Right ventricle myocardium superior (tissue), 1 donor: ENCODE results near the gene PTPDC1. TPM values are rescaled to one million over a fixed set of nuclear protein-coding genes. Genes with fewer than 3 reads are reported as not detected.
"Not testable (repeated sequence)": the region's sequence is repeated elsewhere in the genome, so short reads cannot be mapped to it uniquely, and the experiment has no call there.

ENCODE experiments used
- ATAC-seq: fragments of 200-7000 bp; cut with Tn5 transposase; one replicate; pipeline ENCODE4 v1.9.1; 2020; ENCODE audit warnings: mild to moderate bottlenecking; ENCODE audit not compliant: poor library complexity
- DNase-seq: peaks from one replicate; pipeline ENCODE4 v3.0.0-alpha.2; 2020
- intact Hi-C: fragments of 100-400 bp; cut with DNase I; formaldehyde crosslinking; loops from one replicate; pipeline ENCODE4 v1.11.2; 2022
- total RNA-seq: library from RNA; stranded (reverse); fragmentation: NEBNext Ultra II Directional; extraction: Animal tissue kit (Norgen Biotek cat#: 25700); gene quantifications from one replicate; pipeline ENCODE4 v1.2.1, GENCODE V29; 2021
- donor health status: DM: no; HTN: yes; CAD: no; lungs with severe emphysema.

Gene PTPDC1
- total RNA-seq, 1 donor from 2014 or later = 8.4 TPM

GRCh38 chr9:94083384-94083783, 880 bp upstream of the PTPDC1 start:
- intact Hi-C loops = loop anchor here (10.0 kb wide), 1 partner anchor 51 kb away; no protein-coding TSS in a partner anchor

DNA sequence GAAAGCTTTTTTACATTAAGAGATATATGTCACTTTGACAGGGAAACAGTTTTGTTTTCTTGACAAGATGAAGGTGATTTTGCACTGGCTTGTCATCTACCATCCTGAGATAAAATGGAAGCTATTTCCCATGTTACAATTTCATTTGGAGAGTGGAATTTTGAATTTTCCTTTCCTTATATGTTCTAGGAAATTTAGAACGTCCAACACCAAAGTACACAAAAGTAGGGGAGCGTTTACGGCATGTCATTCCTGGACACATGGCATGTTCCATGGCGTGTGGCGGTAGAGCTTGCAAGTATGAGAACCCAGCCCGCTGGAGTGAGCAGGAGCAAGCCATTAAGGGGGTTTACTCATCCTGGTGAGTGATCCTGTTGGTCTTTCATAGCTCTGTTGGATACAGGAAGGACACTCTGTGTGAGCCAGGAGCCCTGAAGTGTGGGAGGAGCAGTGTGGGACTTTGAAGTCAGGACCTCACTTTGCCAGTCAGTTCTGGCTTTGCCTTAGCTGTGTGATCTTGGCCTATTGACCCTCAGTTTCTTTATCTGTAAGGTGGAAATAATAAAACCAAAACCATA, 887 bp downstream of the PTPDC1 start:
- no peak for ATAC-seq
- DNase-seq = no peak
- intact Hi-C loops = loop anchor here (10.0 kb wide), 1 partner anchor 50 kb away; no protein-coding TSS in a partner anchor

More at GRCh38 chr9:94083384-94083783, 880 bp upstream of the PTPDC1 start:
- ATAC-seq = peak; percentile 63
- no peak for DNase-seq

GRCh38 chr9:94086486-94087345, 2.5 kb downstream of the PTPDC1 start:
- ATAC-seq (peak; percentile 41), DNase-seq (no peak)
- intact Hi-C loops = loop anchor here (10.0 kb wide), 1 partner anchor 48 kb away; no protein-coding TSS in a partner anchor

GRCh38 chr9:94094219-94095145, 10.2 kb downstream of the PTPDC1 start:
- DNase-seq, ATAC-seq, intact Hi-C loops: not testable (repeated sequence)

- intact Hi-C loops = no loop called here
- DNase-seq (no peak), ATAC-seq (no peak)
Measured at GRCh38 chr9:94096819-94097577, 12.7 kb downstream of the PTPDC1 start.

DNA sequence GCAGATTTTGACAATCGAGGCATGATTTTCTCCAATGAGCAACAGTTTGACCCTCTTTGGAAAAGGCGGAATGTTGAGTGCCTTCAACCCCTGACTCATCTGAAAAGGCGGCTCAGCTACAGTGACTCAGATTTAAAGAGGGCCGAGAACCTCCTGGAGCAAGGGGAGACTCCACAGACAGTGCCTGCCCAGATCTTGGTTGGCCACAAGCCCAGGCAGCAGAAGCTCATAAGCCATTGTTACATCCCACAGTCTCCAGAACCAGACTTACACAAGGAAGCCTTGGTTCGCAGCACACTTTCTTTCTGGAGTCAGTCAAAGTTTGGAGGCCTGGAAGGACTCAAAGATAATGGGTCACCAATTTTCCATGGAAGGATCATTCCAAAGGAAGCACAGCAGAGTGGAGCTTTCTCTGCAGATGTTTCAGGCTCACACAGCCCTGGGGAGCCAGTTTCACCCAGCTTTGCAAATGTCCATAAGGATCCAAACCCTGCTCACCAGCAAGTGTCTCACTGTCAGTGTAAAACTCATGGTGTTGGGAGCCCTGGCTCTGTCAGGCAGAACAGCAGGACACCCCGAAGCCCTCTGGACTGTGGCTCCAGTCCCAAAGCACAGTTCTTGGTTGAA, 13.6 kb downstream of the PTPDC1 start:
- DNase-seq (no peak), ATAC-seq (no peak)
- intact Hi-C loops = no loop called here

GRCh38 chr9:94100152-94100879, 16.1 kb downstream of the PTPDC1 start:
- intact Hi-C loops = no loop called here

DNA sequence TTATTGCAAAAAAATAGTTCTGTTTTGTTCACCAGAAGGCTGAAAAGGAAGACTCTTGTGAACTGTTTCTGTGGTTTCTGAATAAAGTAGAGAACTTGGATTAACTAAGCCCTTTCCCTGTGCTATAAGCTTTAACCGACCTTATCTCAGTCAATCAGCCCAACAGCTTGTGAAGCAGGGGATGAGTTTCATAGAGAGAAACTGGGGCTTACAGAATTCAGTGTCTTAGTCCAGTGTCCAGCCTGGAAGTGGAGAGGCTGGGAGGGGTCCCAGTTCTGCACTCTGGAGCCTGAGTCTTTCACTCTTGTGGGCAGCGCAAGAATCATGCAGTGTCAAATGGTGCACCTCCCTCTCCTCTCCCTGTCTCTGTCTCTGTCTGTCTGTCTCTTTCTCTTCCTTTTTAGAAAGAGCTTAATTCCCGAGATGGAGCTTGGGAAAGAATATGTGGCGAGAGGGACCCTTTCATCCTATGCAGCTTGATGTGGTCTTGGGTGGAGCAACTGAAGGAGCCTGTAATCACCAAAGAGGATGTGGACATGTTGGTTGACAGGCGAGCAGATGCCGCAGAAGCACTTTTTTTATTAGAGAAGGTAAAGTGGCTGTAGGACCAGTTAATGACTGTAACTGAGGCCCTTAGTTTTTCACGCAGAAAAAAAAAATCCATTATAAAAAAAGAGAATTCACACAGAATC, 17.0 kb downstream of the PTPDC1 start:
- intact Hi-C loops = no loop called here
- ATAC-seq (no peak), DNase-seq (no peak)

More at GRCh38 chr9:94100152-94100879, 16.1 kb downstream of the PTPDC1 start:
- ATAC-seq (no peak), DNase-seq (no peak)

DNA sequence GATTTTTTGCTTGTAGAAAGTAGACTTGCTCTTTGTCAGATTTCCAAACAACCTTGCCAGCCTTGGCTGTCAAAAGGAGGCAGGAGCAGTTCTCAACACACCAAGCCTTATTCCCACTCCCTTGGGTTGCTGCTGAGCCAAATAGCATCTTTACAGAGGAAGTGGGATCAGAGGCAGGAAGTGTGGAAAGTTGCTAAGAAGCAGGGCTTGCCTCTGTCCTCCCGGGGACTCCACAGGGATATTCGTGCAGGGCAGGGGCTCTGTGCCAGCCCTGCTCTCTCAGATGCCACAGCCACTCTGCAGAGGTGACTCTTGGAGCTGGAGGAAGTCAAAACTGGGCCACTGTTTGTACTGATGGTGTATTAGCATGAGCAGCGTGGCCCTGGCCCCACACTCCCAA, 24.3 kb downstream of the PTPDC1 start:
- DNase-seq (peak; percentile 72), ATAC-seq (peak; percentile 90)
- intact Hi-C loops = no loop called here

GRCh38 chr9:94110821-94111252, 26.6 kb downstream of the PTPDC1 start:
- DNase-seq (no peak), ATAC-seq (no peak)
- intact Hi-C loops = no loop called here

- ATAC-seq (no peak), DNase-seq (no peak)
- intact Hi-C loops = no loop called here
Measured at GRCh38 chr9:94111446-94111845, 27.2 kb downstream of the PTPDC1 start.

DNA sequence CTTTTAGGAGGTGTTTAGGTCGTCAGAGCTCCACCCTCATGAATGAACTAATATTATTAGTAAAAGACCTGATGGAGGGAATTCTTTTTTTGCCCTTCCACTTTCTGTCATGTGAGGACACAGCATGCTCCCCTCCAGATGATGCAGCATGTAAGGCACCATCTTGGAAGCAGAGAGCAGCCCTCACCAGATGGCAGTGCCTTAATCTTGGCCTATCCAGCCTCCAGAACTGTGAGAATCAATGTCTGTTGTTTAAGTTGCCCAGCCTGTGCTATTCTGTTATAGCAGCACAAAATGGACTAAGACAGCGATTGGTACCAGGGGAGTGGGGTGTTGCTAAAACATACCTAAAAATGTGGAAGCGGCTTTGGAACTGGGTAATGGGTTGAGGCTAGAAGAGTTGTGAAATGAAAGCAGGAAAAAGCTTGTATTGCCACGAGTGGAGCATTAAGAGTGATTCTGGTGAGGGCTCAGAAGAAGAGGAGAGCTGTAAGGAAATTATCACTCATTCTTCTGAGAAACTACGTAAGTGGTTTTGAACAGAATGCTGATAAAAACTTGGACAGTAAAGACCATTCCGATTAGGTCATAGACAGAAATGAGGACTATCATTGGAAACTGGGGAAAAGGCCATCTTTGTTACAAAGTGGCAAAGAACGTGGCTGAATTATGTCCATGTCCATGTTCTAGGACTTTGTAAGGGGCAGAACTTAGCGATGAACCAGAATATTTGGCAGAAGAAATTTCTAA, 28.6 kb downstream of the PTPDC1 start:
- ATAC-seq = no peak
- intact Hi-C loops = no loop called here
- no peak for DNase-seq

- intact Hi-C loops, DNase-seq, ATAC-seq: not testable (repeated sequence)
Measured at GRCh38 chr9:94120088-94120487, 35.8 kb downstream of the PTPDC1 start.

DNA sequence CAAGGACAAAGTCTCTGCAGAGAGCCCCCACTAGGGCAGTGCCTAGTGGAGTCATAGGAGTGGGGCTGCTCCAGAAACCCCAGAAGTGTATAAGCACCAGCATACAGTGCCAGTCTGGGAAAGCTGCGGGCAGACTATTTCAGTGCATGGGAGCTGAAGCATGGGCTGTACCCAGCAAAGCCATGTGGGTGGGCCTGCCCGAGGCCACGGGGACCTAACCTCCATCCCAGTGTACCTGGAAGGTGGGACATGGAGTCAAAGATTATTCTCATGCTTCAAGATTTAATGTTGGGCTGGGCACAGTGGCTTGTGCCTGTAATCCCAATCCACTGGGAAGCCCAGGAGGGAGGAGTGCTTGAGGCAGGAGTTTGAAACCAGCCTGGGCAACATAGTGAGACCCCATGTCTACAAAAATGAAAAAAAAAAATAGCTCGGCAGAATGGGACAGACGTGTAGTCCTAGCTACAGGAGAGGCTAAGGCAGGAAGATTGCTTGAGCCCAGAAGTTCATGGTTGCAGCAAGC, 36.7 kb downstream of the PTPDC1 start:
- intact Hi-C loops = no loop called here
- ATAC-seq = no peak

DNA sequence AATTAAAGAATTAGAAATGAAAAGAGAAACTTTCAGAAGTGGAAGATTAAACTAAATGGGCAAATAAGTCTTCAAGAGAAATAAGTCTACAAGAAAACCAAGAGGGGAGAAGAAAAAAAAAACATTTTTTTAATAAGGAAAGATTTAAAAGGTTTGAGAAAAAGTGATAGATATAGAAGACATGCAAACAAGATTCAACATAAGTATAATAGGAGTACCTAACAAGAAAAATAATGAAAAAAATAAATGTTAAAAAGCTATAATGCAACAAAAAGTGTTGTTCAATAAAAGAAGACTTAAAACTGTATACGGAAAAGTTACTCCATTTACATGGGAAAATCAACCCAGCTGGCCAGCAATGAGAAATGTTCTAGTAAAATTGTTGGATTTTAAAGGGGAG, 42.6 kb downstream of the PTPDC1 start:
- ATAC-seq = no peak
- intact Hi-C loops = no loop called here

More for the DNA sequence above, 36.7 kb downstream of the PTPDC1 start:
- DNase-seq = no peak

DNA sequence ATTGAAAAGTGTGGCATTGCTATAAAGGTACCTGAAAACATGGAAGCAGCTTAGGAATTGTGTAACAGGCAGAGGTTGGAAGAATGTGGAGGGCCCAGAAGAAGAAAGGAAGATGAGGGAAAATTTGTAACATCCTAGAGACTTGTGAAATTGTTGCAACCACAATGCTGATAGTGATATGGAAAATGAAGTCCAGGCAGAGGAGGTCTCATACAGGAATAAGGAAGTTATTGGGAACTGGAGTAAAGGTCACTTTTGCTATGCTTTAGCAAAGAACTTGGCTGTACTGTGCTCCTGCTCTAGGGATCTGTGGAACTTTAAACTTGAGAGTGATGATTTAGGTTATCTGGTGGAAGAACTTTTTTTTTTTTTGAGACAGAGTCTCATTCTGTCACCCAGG, 43.5 kb downstream of the PTPDC1 start:
- ATAC-seq (no peak), DNase-seq (no peak)
- intact Hi-C loops = no loop called here

More for the DNA sequence above, 42.6 kb downstream of the PTPDC1 start:
- no peak for DNase-seq
